HepG2 (cell line): ENCODE measurements around the gene ZKSCAN1. TPM values are rescaled to one million over a fixed set of nuclear protein-coding genes. Genes with fewer than 3 reads are reported as not detected.

Experiments
- ARHGAP35 ChIP-seq: sonication (generic); formaldehyde crosslinking; IDR thresholded peaks from 2 replicates; pipeline ENCODE4 v1.9.0; 2022; ENCODE audit warnings: mild to moderate bottlenecking, inconsistent platforms, moderate library complexity, missing genetic modification reagents, borderline replicate concordance
- ATAD3A ChIP-seq: sonication (generic); formaldehyde crosslinking; IDR thresholded peaks from 2 replicates; pipeline ENCODE4 v1.4.0; 2020; ENCODE audit warnings: missing genetic modification reagents
- CREB1 ChIP-seq, 2 experiments: fragments of 450-650 bp in 1 of 2; IDR thresholded peaks; 2 replicates each; pipeline ENCODE4 v1.6.1; 2016 to 2017; ENCODE audit warnings: control low read depth in 1 of 2, mild to moderate bottlenecking in 1 of 2, missing compliant biosample characterization in 1 of 2, missing genetic modification characterization in 1 of 2
- DMAP1 ChIP-seq: IDR thresholded peaks from 2 replicates; pipeline ENCODE4 v1.6.1; 2016
- GPBP1L1 ChIP-seq: sonication (generic); formaldehyde crosslinking; IDR thresholded peaks from 2 replicates; pipeline ENCODE4 v1.5.0; 2020; ENCODE audit warnings: mild to moderate bottlenecking, missing genetic modification reagents
- GTF3A ChIP-seq: sonication (generic); formaldehyde crosslinking; conservative IDR thresholded peaks from 2 replicates; pipeline ENCODE4 v1.4.0; 2020; ENCODE audit warnings: mild to moderate bottlenecking, missing genetic modification reagents
- IKZF5 ChIP-seq: IDR thresholded peaks from 2 replicates; pipeline ENCODE4 v1.6.1; 2018; ENCODE audit warnings: missing genetic modification reagents, mild to moderate bottlenecking, missing compliant biosample characterization
- MNT ChIP-seq: fragments of 450-650 bp; IDR thresholded peaks from 2 replicates; pipeline ENCODE4 v1.6.1; 2016
- NFYB ChIP-seq: sonication (generic); formaldehyde crosslinking; IDR thresholded peaks from 2 replicates; pipeline ENCODE4 v1.4.0; 2020; ENCODE audit warnings: missing genetic modification reagents
- RFXANK ChIP-seq: IDR thresholded peaks from 2 replicates; pipeline ENCODE4 v1.6.1; 2016
- SIX4 ChIP-seq: sonication (generic); formaldehyde crosslinking; IDR thresholded peaks from 2 replicates; pipeline ENCODE4 v1.4.0; 2020; ENCODE audit warnings: missing genetic modification reagents
- UBTF ChIP-seq: sonication (generic); formaldehyde crosslinking; IDR thresholded peaks from 2 replicates; pipeline ENCODE4 v1.4.0; 2020; ENCODE audit warnings: mild to moderate bottlenecking, missing genetic modification reagents
- ZNF460 ChIP-seq: sonication (generic); formaldehyde crosslinking; IDR thresholded peaks from 2 replicates; pipeline ENCODE4 v1.5.1; 2020; ENCODE audit warnings: missing genetic modification reagents, mild to moderate bottlenecking, borderline replicate concordance
- ZNF510 ChIP-seq: sonication (generic); formaldehyde crosslinking; IDR thresholded peaks from 2 replicates; pipeline ENCODE4 v1.4.0; 2020; ENCODE audit warnings: low read depth, mild to moderate bottlenecking, missing genetic modification reagents
- ZNF558 ChIP-seq: sonication (generic); formaldehyde crosslinking; IDR thresholded peaks from 2 replicates; pipeline ENCODE4 v1.9.0; 2022; ENCODE audit warnings: mild to moderate bottlenecking, missing genetic modification reagents, borderline replicate concordance
- ZNF670 ChIP-seq: sonication (generic); formaldehyde crosslinking; IDR thresholded peaks from 2 replicates; pipeline ENCODE4 v1.8.0; 2022; ENCODE audit warnings: mild to moderate bottlenecking, missing genetic modification reagents, borderline replicate concordance
- ZNF749 ChIP-seq: sonication (generic); formaldehyde crosslinking; IDR thresholded peaks from 2 replicates; pipeline ENCODE4 v1.8.0; 2022; ENCODE audit warnings: mild to moderate bottlenecking, missing genetic modification reagents, moderate library complexity, borderline replicate concordance
- polyA plus RNA-seq, 8 experiments: library from polyadenylated mRNA; depleted of rRNA in 3 of 8; stranded (reverse) in 7 of 8; unstranded in 1 of 8; fragments of >200 nt; fragmentation: Illumina TruSeq in 4 of 8; extraction: Trizol in 4 of 8; gene quantifications; 2 replicates each; pipeline versions ENCODE4 v1.2.1 to v1.2.3, GENCODE V29; 2011 to 2016; ENCODE audit warnings: low read depth in 4 of 8, missing spikeins in 1 of 8, mixed read lengths in 1 of 8; ENCODE audit not compliant: insufficient read depth in 1 of 8
- total RNA-seq, 5 experiments: library from RNA; depleted of rRNA; stranded (reverse); fragments of >200 nt; fragmentation: Illumina TruSeq; extraction: Trizol; gene quantifications; 2 replicates each; pipeline ENCODE4 v1.2.3, GENCODE V29; 2016; ENCODE audit warnings: low read depth in 1 of 5
- TF ChIP-seq, protein P1 (sequence below): sonication (generic); formaldehyde crosslinking; conservative IDR thresholded peaks from 2 replicates; pipeline ENCODE4 v1.4.0; 2020; ENCODE audit warnings: missing genetic modification reagents
- TF ChIP-seq, protein P2 (sequence below): sonication (generic); formaldehyde crosslinking; conservative IDR thresholded peaks from 2 replicates; pipeline ENCODE4 v1.8.0; 2022; ENCODE audit warnings: missing genetic modification reagents
- TF ChIP-seq, protein P3 (sequence below): sonication (generic); formaldehyde crosslinking; conservative IDR thresholded peaks from 2 replicates; pipeline ENCODE4 v1.8.1; 2023; ENCODE audit warnings: missing genetic modification reagents

Gene ZKSCAN1
- total and polyA plus RNA-seq, 2 of the 13 experiments (the other 11 are each of a cell fraction or from before 2014, with no cell fraction given), result 46.4 to 60.6 TPM

DNA sequence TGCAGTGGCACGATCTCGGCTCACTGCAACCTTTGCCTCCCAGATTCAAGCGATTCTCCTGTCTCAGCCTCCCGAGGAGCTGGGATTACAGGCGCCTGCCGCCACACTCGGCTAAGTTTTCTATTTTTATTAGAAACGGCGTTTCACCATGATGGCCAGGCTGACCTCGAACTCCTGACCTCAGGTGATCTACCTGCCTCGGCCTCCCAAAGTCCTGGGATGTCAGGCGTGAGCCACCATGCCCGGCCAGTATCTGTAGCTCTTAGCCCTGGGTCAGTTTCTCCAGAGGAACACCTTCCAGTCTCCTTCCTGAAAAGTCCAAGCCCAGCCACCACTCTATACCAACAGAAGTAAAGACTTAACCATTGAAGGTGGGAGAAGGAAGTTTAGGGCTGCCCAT lies 15.2 kb upstream of the ZKSCAN1 start (continued):
- TF ChIP-seq RFXANK (CRISPR knock-in tag) (no peak), MNT (no peak), ZNF460 (CRISPR knock-in tag) (peak; percentile 48), DMAP1 (CRISPR knock-in tag) (no peak), CREB1 (IDR thresholded peaks at IDR 0.05) (no peak), CREB1 (CRISPR knock-in tag; IDR thresholded peaks at IDR 0.05) (no peak), NFYB (CRISPR knock-in tag) (no peak), GTF3A (CRISPR knock-in tag) (no peak), ZNF510 (CRISPR knock-in tag) (no peak), SIX4 (no peak), ARHGAP35 (CRISPR knock-in tag) (no peak), IKZF5 (no peak), ZNF749 (CRISPR knock-in tag) (no peak), ZNF558 (CRISPR knock-in tag) (no peak), ZNF670 (CRISPR knock-in tag) (no peak), GPBP1L1 (no peak), UBTF (CRISPR knock-in tag) (no peak), ATAD3A (CRISPR knock-in tag) (no peak)
- TF ChIP-seq, protein P1, sequence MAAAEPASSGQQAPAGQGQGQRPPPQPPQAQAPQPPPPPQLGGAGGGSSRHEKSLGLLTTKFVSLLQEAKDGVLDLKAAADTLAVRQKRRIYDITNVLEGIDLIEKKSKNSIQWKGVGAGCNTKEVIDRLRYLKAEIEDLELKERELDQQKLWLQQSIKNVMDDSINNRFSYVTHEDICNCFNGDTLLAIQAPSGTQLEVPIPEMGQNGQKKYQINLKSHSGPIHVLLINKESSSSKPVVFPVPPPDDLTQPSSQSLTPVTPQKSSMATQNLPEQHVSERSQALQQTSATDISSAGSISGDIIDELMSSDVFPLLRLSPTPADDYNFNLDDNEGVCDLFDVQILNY (CRISPR knock-in tag), result no peak
- TF ChIP-seq, protein P2, sequence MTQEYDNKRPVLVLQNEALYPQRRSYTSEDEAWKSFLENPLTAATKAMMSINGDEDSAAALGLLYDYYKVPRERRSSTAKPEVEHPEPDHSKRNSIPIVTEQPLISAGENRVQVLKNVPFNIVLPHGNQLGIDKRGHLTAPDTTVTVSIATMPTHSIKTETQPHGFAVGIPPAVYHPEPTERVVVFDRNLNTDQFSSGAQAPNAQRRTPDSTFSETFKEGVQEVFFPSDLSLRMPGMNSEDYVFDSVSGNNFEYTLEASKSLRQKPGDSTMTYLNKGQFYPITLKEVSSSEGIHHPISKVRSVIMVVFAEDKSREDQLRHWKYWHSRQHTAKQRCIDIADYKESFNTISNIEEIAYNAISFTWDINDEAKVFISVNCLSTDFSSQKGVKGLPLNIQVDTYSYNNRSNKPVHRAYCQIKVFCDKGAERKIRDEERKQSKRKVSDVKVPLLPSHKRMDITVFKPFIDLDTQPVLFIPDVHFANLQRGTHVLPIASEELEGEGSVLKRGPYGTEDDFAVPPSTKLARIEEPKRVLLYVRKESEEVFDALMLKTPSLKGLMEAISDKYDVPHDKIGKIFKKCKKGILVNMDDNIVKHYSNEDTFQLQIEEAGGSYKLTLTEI (CRISPR knock-in tag), result no peak
- TF ChIP-seq, protein P3, sequence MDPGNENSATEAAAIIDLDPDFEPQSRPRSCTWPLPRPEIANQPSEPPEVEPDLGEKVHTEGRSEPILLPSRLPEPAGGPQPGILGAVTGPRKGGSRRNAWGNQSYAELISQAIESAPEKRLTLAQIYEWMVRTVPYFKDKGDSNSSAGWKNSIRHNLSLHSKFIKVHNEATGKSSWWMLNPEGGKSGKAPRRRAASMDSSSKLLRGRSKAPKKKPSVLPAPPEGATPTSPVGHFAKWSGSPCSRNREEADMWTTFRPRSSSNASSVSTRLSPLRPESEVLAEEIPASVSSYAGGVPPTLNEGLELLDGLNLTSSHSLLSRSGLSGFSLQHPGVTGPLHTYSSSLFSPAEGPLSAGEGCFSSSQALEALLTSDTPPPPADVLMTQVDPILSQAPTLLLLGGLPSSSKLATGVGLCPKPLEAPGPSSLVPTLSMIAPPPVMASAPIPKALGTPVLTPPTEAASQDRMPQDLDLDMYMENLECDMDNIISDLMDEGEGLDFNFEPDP (CRISPR knock-in tag), result no peak
